HAP-1 (cell line): ENCODE results near the gene CDHR5.
A peak's percentile ranks its signal among the peaks of the same experiment; 100 is the strongest.

Source experiments
- DNase-seq, 2 experiments: peaks; one replicate each; pipeline ENCODE4 v3.0.0-alpha.2; 2016 to 2020; ENCODE audit warnings: low spot score in 2 of 2
- H3K27me3 ChIP-seq: fragments of 250-450 bp; sonication (Bioruptor Pico); 2 replicates; pipeline ENCODE4 v1.5.1; 2020; ENCODE audit warnings: low read depth, mild to moderate bottlenecking, moderate library complexity
- H3K36me3 ChIP-seq: fragments of 250-450 bp; sonication (Bioruptor Pico); replicated peaks from 2 replicates; pipeline ENCODE4 v1.5.1; 2020; ENCODE audit warnings: mild to moderate bottlenecking
- H3K4me1 ChIP-seq: fragments of 250-450 bp; sonication (Bioruptor Pico); 2 replicates; pipeline ENCODE4 v1.5.1; 2020; ENCODE audit warnings: mild to moderate bottlenecking
- H3K4me3 ChIP-seq: fragments of 250-450 bp; sonication (Bioruptor Pico); 2 replicates; pipeline ENCODE4 v1.5.1; 2020; ENCODE audit warnings: mild to moderate bottlenecking, moderate library complexity
- H3K9me3 ChIP-seq: fragments of 250-450 bp; sonication (Bioruptor Pico); 2 replicates; pipeline ENCODE4 v1.5.1; 2020; ENCODE audit warnings: mild to moderate bottlenecking, moderate library complexity
- in situ Hi-C: fragments of 300-500 bp; cut with MboI; formaldehyde crosslinking; loops from 3 replicates; pipeline ENCODE4 v1.14.3; 2020; ENCODE audit warnings: low sequenced_read_pairs, inconsistent platforms, mixed read lengths

Gene CDHR5

DNA sequence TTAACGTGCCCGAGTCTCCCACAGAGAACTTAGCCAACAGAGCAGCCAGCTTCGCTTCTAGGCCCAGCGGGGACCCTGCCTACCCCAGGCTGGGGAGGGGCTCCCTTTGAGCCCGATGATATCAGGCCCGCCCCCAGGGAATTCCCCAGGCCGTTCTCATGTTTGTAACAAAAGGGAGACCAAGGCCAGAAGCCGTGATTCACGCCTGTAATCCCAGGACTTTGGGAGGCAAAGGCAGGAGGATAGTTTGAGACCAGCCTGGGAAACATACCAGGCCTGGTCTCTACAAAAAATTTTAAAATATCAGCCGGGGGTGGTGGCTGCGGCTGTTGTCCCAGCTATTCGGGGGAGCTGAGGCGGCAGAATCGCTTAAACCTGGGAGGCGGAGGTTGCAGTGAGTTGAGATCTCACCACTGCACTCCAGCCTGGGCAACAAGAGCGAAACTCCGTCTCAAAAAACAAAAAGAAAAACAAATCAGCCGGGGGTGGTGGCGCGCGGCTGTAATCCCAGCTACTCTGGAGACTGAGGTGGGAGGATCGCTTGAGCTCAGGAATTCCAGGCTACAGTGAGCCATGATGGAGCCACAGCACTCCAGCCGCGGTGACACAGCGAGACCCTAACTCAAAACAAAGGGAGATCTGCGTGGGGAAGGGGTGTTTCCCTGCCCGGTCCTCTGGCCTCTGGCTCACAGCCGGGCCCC is 14.0 kb upstream of the CDHR5 start:
- Histone ChIP-seq H3K4me3 (no peak overlapping the region), H3K9me3 (no peaks in the 10 kb centered on the region), H3K27me3 (no peaks in the 10 kb centered on the region), H3K36me3 (no peaks in the 10 kb centered on the region; the same call in 1 of the 2 replicates), H3K4me1 (peaks cover 4% of the 10 kb centered on the region)
- DNase-seq = peak in 1 of 2 experiments; percentile 59
- in situ Hi-C loops = no loop called here

- DNase-seq = no peak
- Histone ChIP-seq H3K36me3 (no peaks in the 10 kb centered on the region; the same call in 1 of the 2 replicates), H3K4me3 (no peak overlapping the region), H3K4me1 (peaks cover 4% of the 10 kb centered on the region), H3K27me3 (no peaks in the 10 kb centered on the region), H3K9me3 (no peaks in the 10 kb centered on the region)
- in situ Hi-C loops = no loop called here
Observed at GRCh38 chr11:637593-638521, 13.1 kb upstream of the CDHR5 start.

DNA sequence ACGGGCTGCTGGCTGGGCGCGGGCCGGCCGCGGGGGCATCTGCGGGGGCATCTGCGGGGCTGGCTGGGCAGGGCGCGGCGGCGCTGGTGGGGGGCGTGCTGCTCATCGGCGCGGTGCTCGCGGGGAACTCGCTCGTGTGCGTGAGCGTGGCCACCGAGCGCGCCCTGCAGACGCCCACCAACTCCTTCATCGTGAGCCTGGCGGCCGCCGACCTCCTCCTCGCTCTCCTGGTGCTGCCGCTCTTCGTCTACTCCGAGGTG is 12.5 kb upstream of the CDHR5 start:
- in situ Hi-C loops = no loop called here
- no peak overlapping the region for H3K4me3 ChIP-seq
- no peak for DNase-seq

GRCh38 chr11:636511-637332 is 12.0 kb upstream of the CDHR5 start, which contains the start of gene DRD4:
DRD4 (plus strand) TSS chr11:637269; CDS start chr11:637305, 36 bp downstream.
- Histone ChIP-seq H3K4me3 (no peak within 1 kb of the TSS), H3K36me3 (no peaks in the 10 kb centered on the region; the same call in 1 of the 2 replicates), H3K27me3 (no peaks in the 10 kb centered on the region), H3K9me3 (no peaks in the 10 kb centered on the region), H3K4me1 (peaks cover 4% of the 10 kb centered on the region)
- DNase-seq = no peak
- in situ Hi-C loops = no loop called here

More for the DNA sequence above, 12.5 kb upstream of the CDHR5 start:
- peaks cover 4% of the 10 kb centered on the region for H3K4me1 ChIP-seq
- H3K27me3 ChIP-seq = no peaks in the 10 kb centered on the region
- no peaks in the 10 kb centered on the region; the same call in 1 of the 2 replicates for H3K36me3 ChIP-seq
- H3K9me3 ChIP-seq = no peaks in the 10 kb centered on the region

- Histone ChIP-seq H3K9me3 (no peaks in the 10 kb centered on the region), H3K4me3 (no peak overlapping the region), H3K4me1 (peaks cover 4% of the 10 kb centered on the region), H3K36me3 (no peaks in the 10 kb centered on the region; the same call in 1 of the 2 replicates), H3K27me3 (no peaks in the 10 kb centered on the region)
- DNase-seq = no peak
- in situ Hi-C loops = no loop called here
Observed at GRCh38 chr11:635945-636510, 11.3 kb upstream of the CDHR5 start.

DNA sequence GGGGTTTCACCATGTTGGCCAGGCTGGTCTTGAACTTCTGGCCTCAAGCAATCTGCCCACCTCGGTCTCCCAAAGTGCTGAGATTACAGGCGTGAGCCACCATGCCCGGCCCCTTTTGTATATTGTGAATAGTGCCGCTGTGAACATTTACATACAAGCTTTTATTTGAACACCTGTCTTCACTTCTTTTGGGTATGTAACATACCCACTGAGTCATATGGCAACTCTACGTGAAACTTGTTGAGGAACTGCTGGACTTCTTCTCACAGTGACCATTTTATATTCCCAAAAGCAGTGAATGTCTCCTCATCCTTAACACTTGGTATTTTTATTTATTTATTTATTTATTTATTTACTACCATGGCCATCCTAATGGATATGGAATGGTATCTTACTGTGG is 6.1 kb upstream of the CDHR5 start:
- no peaks in the 10 kb centered on the region for H3K36me3 ChIP-seq
- no peak for DNase-seq
- in situ Hi-C loops = no loop called here
- H3K4me3 ChIP-seq = no peak overlapping the region
- no peaks in the 10 kb centered on the region for H3K4me1 ChIP-seq
- H3K9me3 ChIP-seq = no peaks in the 10 kb centered on the region
- H3K27me3 ChIP-seq = no peaks in the 10 kb centered on the region

DNA sequence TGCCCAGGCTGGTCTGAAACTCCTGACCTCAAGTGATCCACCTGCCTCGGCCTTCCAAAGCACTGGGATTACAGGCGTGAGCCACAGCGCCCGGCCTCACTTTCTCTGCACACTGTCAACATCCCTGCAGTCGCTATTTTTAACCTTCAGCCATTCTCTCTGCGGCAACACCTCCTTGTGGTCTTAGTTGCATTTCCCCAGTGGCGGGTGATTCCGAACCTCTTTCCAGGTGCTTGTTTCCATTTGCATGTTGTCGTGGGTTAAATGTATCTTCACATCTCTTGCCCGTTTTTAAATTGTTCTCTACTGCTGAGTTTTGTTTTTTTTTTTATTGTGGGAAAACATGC is 4.5 kb upstream of the CDHR5 start:
- H3K4me1 ChIP-seq = no peaks in the 10 kb centered on the region
- DNase-seq = no peak
- H3K27me3 ChIP-seq = no peaks in the 10 kb centered on the region
- no peak overlapping the region for H3K4me3 ChIP-seq
- no peaks in the 10 kb centered on the region for H3K36me3 ChIP-seq
- H3K9me3 ChIP-seq = no peaks in the 10 kb centered on the region
- in situ Hi-C loops = no loop called here

GRCh38 chr11:628056-628455 is 3.3 kb upstream of the CDHR5 start:
- in situ Hi-C loops = no loop called here
- Histone ChIP-seq H3K4me3 (no peak overlapping the region), H3K4me1 (no peaks in the 10 kb centered on the region), H3K27me3 (no peaks in the 10 kb centered on the region), H3K36me3 (no peaks in the 10 kb centered on the region), H3K9me3 (no peaks in the 10 kb centered on the region)
- DNase-seq = no peak

- Histone ChIP-seq H3K4me1 (no peaks in the 10 kb centered on the region), H3K36me3 (no peaks in the 10 kb centered on the region), H3K9me3 (no peaks in the 10 kb centered on the region), H3K27me3 (no peaks in the 10 kb centered on the region), H3K4me3 (no peak overlapping the region)
- in situ Hi-C loops = no loop called here
- DNase-seq = no peak
Observed at GRCh38 chr11:627308-627576, 2.5 kb upstream of the CDHR5 start.

DNA sequence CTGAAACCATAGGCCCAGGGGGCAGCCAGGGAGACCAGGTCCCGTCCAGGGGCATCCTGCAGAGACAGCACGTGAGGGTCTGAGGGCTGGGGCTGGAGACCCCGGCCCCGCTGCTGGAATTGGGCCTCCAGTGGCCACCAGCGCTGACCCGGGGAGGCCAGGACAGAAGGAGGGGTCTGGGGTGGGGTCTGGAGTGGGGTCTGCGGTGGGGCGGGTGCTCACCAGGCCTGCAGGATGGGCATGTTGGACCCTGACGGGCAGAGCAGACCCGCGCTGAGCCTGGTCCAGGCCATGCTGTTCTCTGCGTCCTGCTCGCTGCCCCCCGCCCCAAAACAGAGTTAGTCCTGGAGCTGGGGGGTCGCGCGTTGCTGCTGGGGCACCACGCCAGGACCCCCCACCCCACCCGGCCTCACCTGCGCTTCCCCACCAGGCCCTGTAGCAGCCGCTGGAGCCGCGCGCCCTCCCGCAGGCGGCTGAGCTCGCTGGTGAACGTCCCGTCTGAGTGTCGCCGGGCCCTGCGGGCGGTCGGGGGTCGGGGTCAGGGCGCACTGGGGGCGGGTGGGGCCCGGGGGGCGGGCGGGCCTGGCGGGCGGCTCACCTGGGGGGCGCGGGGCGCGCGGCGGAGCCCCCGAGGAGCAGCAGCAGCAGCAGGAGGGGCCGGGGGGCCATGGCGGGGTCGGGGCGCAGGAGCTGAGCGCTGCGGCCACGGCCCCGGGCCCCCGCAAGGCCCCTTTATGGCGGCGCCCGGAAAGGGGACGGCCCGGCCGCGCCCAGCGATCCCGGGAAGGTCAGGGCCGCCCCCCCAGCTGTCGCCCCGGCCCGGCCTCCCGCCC is 1.9 kb upstream of the CDHR5 start, which contains the start of gene SCT:
Gene SCT, minus strand, starts transcription at position 707 of the 833 bp plus-strand sequence. Its CDS starts 38 bp downstream, at position 669.
- no peak for DNase-seq
- Histone ChIP-seq H3K27me3 (no peaks in the 10 kb centered on the region), H3K9me3 (no peaks in the 10 kb centered on the region), H3K4me3 (no peak within 1 kb of the TSS), H3K4me1 (no peaks in the 10 kb centered on the region), H3K36me3 (no peaks in the 10 kb centered on the region)
- in situ Hi-C loops = no loop called here

DNA sequence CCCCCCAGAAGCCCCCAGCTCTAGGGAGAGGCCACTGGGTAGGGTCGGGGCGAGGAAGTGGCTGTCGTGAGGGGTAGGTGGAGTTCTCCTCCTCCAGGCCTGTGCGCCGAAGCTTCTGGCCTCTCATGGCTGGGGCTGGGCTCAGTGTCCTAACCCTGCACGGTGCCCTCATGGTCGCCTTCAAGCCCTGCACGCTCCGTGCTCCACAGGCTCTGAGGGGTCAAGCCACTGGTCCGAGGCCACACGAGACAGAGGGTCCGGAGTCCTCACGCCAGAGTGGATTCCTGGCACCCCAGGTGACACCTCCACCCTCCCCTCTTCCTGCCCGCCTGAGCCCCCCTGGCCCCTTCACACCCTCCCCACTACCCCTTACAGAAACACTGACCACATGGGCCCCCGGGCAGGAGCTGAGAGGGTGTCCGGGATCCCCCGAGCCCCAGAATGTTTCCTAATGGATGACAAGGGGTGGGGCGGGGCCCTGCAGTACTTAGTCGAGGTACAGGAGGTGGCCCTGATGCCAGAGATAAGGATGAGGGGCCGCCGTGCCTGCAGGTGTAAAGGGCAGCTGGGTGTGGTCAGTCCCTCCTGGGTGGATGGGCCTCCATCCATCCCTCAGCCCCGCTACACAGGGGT is 997 bp upstream of the CDHR5 start:
- in situ Hi-C loops = no loop called here
- Histone ChIP-seq H3K36me3 (no peaks in the 10 kb centered on the region), H3K27me3 (no peaks in the 10 kb centered on the region), H3K9me3 (no peaks in the 10 kb centered on the region), H3K4me3 (no peak overlapping the region), H3K4me1 (no peaks in the 10 kb centered on the region)
- DNase-seq = no peak

DNA sequence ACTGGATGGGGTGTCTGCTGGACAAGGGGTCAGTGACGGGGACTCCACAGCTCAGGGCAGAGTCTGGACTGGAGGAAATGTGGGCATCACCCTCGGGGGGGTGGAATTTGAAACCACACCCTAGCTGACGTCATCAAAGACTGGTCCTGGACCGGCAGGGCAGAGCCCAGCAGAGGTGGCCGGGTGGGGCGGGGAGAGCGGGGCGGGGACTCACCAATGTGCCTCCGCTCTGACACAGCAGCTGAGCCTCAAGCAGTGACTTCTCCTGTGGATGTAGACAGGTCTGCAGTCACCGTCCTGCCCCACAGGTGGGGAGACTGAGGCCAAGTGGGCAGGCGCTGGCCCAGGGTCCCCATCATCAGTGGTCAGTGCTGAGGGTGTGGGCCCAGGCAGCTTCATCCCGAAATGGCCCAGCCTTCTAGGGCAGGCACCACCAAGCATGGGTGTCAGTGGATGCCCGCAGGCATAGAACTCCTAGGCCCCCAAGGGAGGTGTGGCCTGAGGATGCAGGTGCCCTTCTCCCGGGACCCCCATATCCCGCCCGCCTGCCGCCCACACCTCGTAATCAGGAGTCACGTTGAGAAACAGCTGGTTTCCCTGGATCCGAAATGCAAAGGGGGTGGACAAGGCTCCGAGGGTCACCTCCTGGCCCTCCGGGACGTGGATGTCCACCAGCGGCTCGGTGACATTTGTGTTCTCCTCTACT is 603 bp downstream of the CDHR5 start:
- in situ Hi-C loops = no loop called here
- Histone ChIP-seq H3K27me3 (no peaks in the 10 kb centered on the region), H3K9me3 (no peaks in the 10 kb centered on the region), H3K4me3 (no peak overlapping the region), H3K36me3 (no peaks in the 10 kb centered on the region), H3K4me1 (no peaks in the 10 kb centered on the region)
- DNase-seq = no peak
